ENCODE measurements around the gene PDS5A.
"Not testable (repeated sequence)": the region's sequence is repeated elsewhere in the genome, so short reads cannot be mapped to it uniquely, and the experiment has no call there.

The PDS5A gene

GRCh38 chr4:39893693-39894072 is 84.0 kb downstream of the PDS5A start:
- no peak for DNase-seq

GRCh38 chr4:39892988-39893692 is 84.6 kb downstream of the PDS5A start:
- DNase-seq = no peak

- DNase-seq = no peak
These were observed 88.5 kb downstream of the PDS5A start for GRCh38 chr4:39889226-39889625.

GRCh38 chr4:39888541-39888940 is 89.2 kb downstream of the PDS5A start:
- DNase-seq = no peak

GRCh38 chr4:39883646-39884045 is 94.1 kb downstream of the PDS5A start:
- DNase-seq = no peak

- no peak for DNase-seq
These were observed 95.9 kb downstream of the PDS5A start for GRCh38 chr4:39881789-39882188.

GRCh38 chr4:39877971-39878370 is 99.7 kb downstream of the PDS5A start:
- DNase-seq = no peak

- DNase-seq = no peak
These were observed 103.9 kb downstream of the PDS5A start for GRCh38 chr4:39873823-39874222.

- DNase-seq = no peak
These were observed 112.4 kb downstream of the PDS5A start for GRCh38 chr4:39865280-39865679.

- DNase-seq = no peak
These were observed 113.3 kb downstream of the PDS5A start for GRCh38 chr4:39864391-39864790.

- DNase-seq = no peak
These were observed 116.9 kb downstream of the PDS5A start for GRCh38 chr4:39860804-39861203.

GRCh38 chr4:39855909-39856512 is 121.7 kb downstream of the PDS5A start:
- no peak for DNase-seq

- DNase-seq = no peak
These were observed 125.1 kb downstream of the PDS5A start for GRCh38 chr4:39852636-39853035.

- no peak for DNase-seq
These were observed 127.0 kb downstream of the PDS5A start for GRCh38 chr4:39850727-39851126.

GRCh38 chr4:39846705-39847104 is 131.0 kb downstream of the PDS5A start:
- no peak for DNase-seq

- no peak for DNase-seq
These were observed 131.6 kb downstream of the PDS5A start for GRCh38 chr4:39846120-39846519.

- DNase-seq = no peak
These were observed 135.8 kb downstream of the PDS5A start for GRCh38 chr4:39841894-39842293.

GRCh38 chr4:39840516-39840915 is 137.2 kb downstream of the PDS5A start:
- DNase-seq = not testable (repeated sequence)

- DNase-seq = no peak
These were observed 137.7 kb downstream of the PDS5A start for GRCh38 chr4:39840027-39840426.

- not testable (repeated sequence) for DNase-seq
These were observed 139.3 kb downstream of the PDS5A start for GRCh38 chr4:39838431-39838830.

GRCh38 chr4:39834269-39834668 is 143.4 kb downstream of the PDS5A start:
- no peak for DNase-seq

- DNase-seq = no peak
These were observed 151.9 kb downstream of the PDS5A start for GRCh38 chr4:39825741-39826231.

GRCh38 chr4:39825090-39825489 is 152.6 kb downstream of the PDS5A start:
- DNase-seq = no peak

- peak; percentile 8 for DNase-seq
These were observed 154.5 kb downstream of the PDS5A start for GRCh38 chr4:39823191-39823590.

- no peak for DNase-seq
These were observed 155.0 kb downstream of the PDS5A start for GRCh38 chr4:39822662-39823061.
